HEK293 (cell line): ENCODE data around the gene PDZD2.

Source experiments
- CTCF ChIA-PET: fragments of 350-600 bp; formaldehyde crosslinking; extraction: SDS; loops from one replicate; lab custom pipeline; 2021; ENCODE audit warnings: antibody characterized with exemption; lab: Yijun Ruan, JAX
- POLR2A ChIA-PET: fragments of 300-600 bp; formaldehyde crosslinking; extraction: SDS; loops from one replicate; lab custom pipeline; 2020; ENCODE audit warnings: antibody characterized with exemption, inconsistent platforms; lab: Yijun Ruan, JAX
- H3K27ac ChIP-seq: fragments of 200-500 bp; sonication (Bioruptor generic); 2 replicates; pipeline ENCODE4 v1.5.1; 2014; ENCODE audit warnings: low read depth, low read length, control low read depth, inconsistent platforms; ENCODE audit errors: extremely low read depth
- H3K36me3 ChIP-seq, 2 experiments: fragments of 200-500 bp in 1 of 2; sonication (Bioruptor generic) in 1 of 2; 1 replicate in 1 of 2; 2 replicates in 1 of 2; pipeline ENCODE4 v1.5.1; 2014 to 2017; ENCODE audit warnings: inconsistent platforms in 2 of 2, low read length in 2 of 2; ENCODE audit not compliant: control insufficient read depth in 2 of 2, insufficient read depth in 1 of 2
- H3K4me1 ChIP-seq: fragments of 200-500 bp; sonication (Bioruptor generic); 2 replicates; pipeline ENCODE4 v1.5.1; 2014; ENCODE audit warnings: mild to moderate bottlenecking, low read length, inconsistent platforms; ENCODE audit not compliant: control insufficient read depth, insufficient read depth
- H3K4me3 ChIP-seq: 2 replicates; pipeline ENCODE4 v1.5.1; 2011; ENCODE audit warnings: low read depth, mild to moderate bottlenecking, control low read depth, low read length, moderate library complexity
- H3K9me3 ChIP-seq: fragments of 200-500 bp; sonication (Bioruptor generic); 2 replicates; pipeline ENCODE4 v1.5.1; 2014; ENCODE audit warnings: low read depth, low read length, inconsistent platforms; ENCODE audit not compliant: control insufficient read depth, insufficient read depth
- KLF10 ChIP-seq: fragments of 450-650 bp; IDR thresholded peaks from 2 replicates; pipeline ENCODE4 v1.5.1; 2018; ENCODE audit warnings: missing biosample characterization, mild to moderate bottlenecking, missing genetic modification characterization
- MYNN ChIP-seq: fragments of 450-650 bp; formaldehyde crosslinking; IDR thresholded peaks from 2 replicates; pipeline ENCODE4 v1.5.1; 2016; ENCODE audit warnings: missing biosample characterization, missing genetic modification characterization, borderline replicate concordance
- SP3 ChIP-seq: fragments of 450-650 bp; formaldehyde crosslinking; IDR thresholded peaks from 2 replicates; pipeline ENCODE4 v1.5.1; 2016; ENCODE audit warnings: missing biosample characterization, missing genetic modification characterization
- SP7 ChIP-seq: fragments of 450-650 bp; formaldehyde crosslinking; IDR thresholded peaks from 2 replicates; pipeline ENCODE4 v1.5.1; 2016; ENCODE audit warnings: missing biosample characterization, missing genetic modification characterization
- ZBTB26 ChIP-seq: fragments of 450-650 bp; formaldehyde crosslinking; optimal IDR thresholded peaks from 2 replicates; pipeline ENCODE3; 2016; ENCODE audit warnings: missing biosample characterization, mild to moderate bottlenecking, missing genetic modification characterization
- ZBTB49 ChIP-seq: fragments of 450-650 bp; formaldehyde crosslinking; IDR thresholded peaks from 2 replicates; pipeline ENCODE4 v1.5.1; 2016; ENCODE audit warnings: missing biosample characterization, missing genetic modification characterization, low read depth
- ZBTB7A ChIP-seq: fragments of 450-650 bp; formaldehyde crosslinking; IDR thresholded peaks from 2 replicates; pipeline ENCODE4 v1.5.1; 2016; ENCODE audit warnings: low read depth, missing biosample characterization, missing genetic modification characterization
- ZNF155 ChIP-seq: fragments of 450-650 bp; formaldehyde crosslinking; IDR thresholded peaks from 2 replicates; pipeline ENCODE4 v1.5.1; 2016; ENCODE audit warnings: missing biosample characterization, missing genetic modification characterization
- ZNF16 ChIP-seq: fragments of 450-650 bp; formaldehyde crosslinking; IDR thresholded peaks from 2 replicates; pipeline ENCODE4 v1.5.1; 2016; ENCODE audit warnings: low read depth, missing biosample characterization, missing genetic modification characterization
- ZNF19 ChIP-seq: fragments of 450-650 bp; formaldehyde crosslinking; IDR thresholded peaks from 2 replicates; pipeline ENCODE4; 2016; ENCODE audit warnings: missing biosample characterization, missing genetic modification characterization, low read depth
- ZNF223 ChIP-seq: fragments of 450-650 bp; formaldehyde crosslinking; IDR thresholded peaks from 2 replicates; pipeline ENCODE4 v1.5.1; 2016; ENCODE audit warnings: missing biosample characterization, missing genetic modification characterization
- ZNF350 ChIP-seq: fragments of 450-650 bp; formaldehyde crosslinking; IDR thresholded peaks from 2 replicates; pipeline ENCODE4 v1.5.0; 2017; ENCODE audit warnings: missing biosample characterization, mild to moderate bottlenecking, missing genetic modification characterization
- ZNF394 ChIP-seq: fragments of 450-650 bp; formaldehyde crosslinking; IDR thresholded peaks from 2 replicates; pipeline ENCODE4 v1.5.1; 2016; ENCODE audit warnings: missing biosample characterization, missing genetic modification characterization, mild to moderate bottlenecking, moderate library complexity, borderline replicate concordance
- ZNF426 ChIP-seq: fragments of 450-650 bp; formaldehyde crosslinking; IDR thresholded peaks from 2 replicates; pipeline ENCODE4 v1.5.1; 2017; ENCODE audit warnings: missing biosample characterization, missing genetic modification characterization, mild to moderate bottlenecking, inconsistent platforms, moderate library complexity
- ZNF585B ChIP-seq: fragments of 450-650 bp; formaldehyde crosslinking; IDR thresholded peaks from 2 replicates; pipeline ENCODE4 v1.5.1; 2016; ENCODE audit warnings: missing biosample characterization, missing genetic modification characterization
- ZNF623 ChIP-seq: fragments of 450-650 bp; formaldehyde crosslinking; IDR thresholded peaks from 2 replicates; pipeline ENCODE4 v1.5.1; 2016; ENCODE audit warnings: missing biosample characterization, missing genetic modification characterization
- ZNF747 ChIP-seq: fragments of 450-650 bp; formaldehyde crosslinking; IDR thresholded peaks from 2 replicates; pipeline ENCODE4 v1.5.1; 2016; ENCODE audit warnings: missing biosample characterization, missing genetic modification characterization
- ZNF777 ChIP-seq: fragments of 450-650 bp; formaldehyde crosslinking; IDR thresholded peaks from 2 replicates; pipeline ENCODE4 v1.5.1; 2017; ENCODE audit warnings: missing biosample characterization, missing genetic modification characterization, borderline replicate concordance
- ZNF830 ChIP-seq: fragments of 450-650 bp; IDR thresholded peaks from 2 replicates; pipeline ENCODE4 v1.5.0; 2018; ENCODE audit warnings: missing biosample characterization, missing genetic modification characterization, low read depth, mild to moderate bottlenecking, moderate library complexity
- TF ChIP-seq, protein P1 (sequence below): fragments of 450-650 bp; formaldehyde crosslinking; IDR thresholded peaks from 2 replicates; pipeline ENCODE4 v1.5.1; 2016; ENCODE audit warnings: missing biosample characterization, missing genetic modification characterization

Gene PDZD2

GRCh38 chr5:31748458-31749172 lies 109.7 kb downstream of the PDZD2 start (continued):
- TF ChIP-seq, protein P1, sequence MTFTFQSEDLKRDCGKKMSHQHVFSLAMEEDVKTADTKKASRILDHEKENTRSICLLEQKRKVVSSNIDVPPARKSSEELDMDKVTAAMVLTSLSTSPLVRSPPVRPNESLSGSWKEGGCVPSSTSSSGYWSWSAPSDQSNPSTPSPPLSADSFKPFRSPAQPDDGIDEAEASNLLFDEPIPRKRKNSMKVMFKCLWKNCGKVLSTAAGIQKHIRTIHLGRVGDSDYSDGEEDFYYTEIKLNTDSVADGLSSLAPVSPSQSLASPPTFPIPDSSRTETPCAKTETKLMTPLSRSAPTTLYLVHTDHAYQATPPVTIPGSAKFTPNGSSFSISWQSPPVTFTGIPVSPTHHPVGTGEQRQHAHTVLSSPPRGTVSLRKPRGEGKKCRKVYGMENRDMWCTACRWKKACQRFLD (tag by site-specific recombination) = no peak
- TF ChIP-seq ZNF394 (tag by site-specific recombination) = no peak
- no peak for TF ChIP-seq ZNF223 (tag by site-specific recombination)
- no peak for TF ChIP-seq ZNF623
- TF ChIP-seq ZNF350 (tag by site-specific recombination) = no peak
- no peak for TF ChIP-seq SP3 (tag by site-specific recombination)
- no peak for TF ChIP-seq ZNF585B (tag by site-specific recombination)

- H3K4me1 ChIP-seq = no peaks in the 10 kb centered on the region
- no peak overlapping the region for H3K27ac ChIP-seq
- H3K4me3 ChIP-seq = no peak overlapping the region
- CTCF ChIA-PET = interaction anchor here (0.7 kb wide), 1 partner anchor 958 kb away, joined by 3 read pairs; no protein-coding TSS in a partner anchor
- no peaks in the 10 kb centered on the region for H3K9me3 ChIP-seq
- TF ChIP-seq ZNF777 (tag by site-specific recombination) (no peak), ZNF747 (tag by site-specific recombination) (no peak), ZNF830 (tag by site-specific recombination) (no peak), ZNF19 (tag by site-specific recombination) (no peak), MYNN (tag by site-specific recombination) (no peak), ZNF426 (no peak), ZNF155 (tag by site-specific recombination) (no peak), ZBTB26 (tag by site-specific recombination) (no peak), KLF10 (tag by site-specific recombination) (no peak), ZNF223 (tag by site-specific recombination) (no peak), SP7 (tag by site-specific recombination) (no peak), ZBTB49 (tag by site-specific recombination) (no peak), ZBTB7A (tag by site-specific recombination) (no peak), ZNF16 (no peak)
- TF ChIP-seq, all 188 proteins: peak for 0
- POLR2A ChIA-PET = no interaction called here
- H3K36me3 ChIP-seq = no peaks in the 10 kb centered on the region
These were observed 111.3 kb downstream of the PDZD2 start for GRCh38 chr5:31750215-31750614.
